Esophagus squamous epithelium (tissue), 4 donors: Measurements from ENCODE around the gene CECR2.

Source experiments
- POLR2A ChIP-seq, 4 donors: fragments of 450-650 bp; IDR thresholded peaks; one replicate each; pipeline ENCODE4 v1.6.1; 2017; ENCODE audit warnings: antibody characterized with exemption in 4 of 4, mild to moderate bottlenecking in 4 of 4, moderate library complexity in 3 of 4
- TF ChIP-seq, protein P1 (sequence below), 6 experiments: fragments of 450-650 bp in 4 of 6; fragments of 200-600 bp in 2 of 6; sonication (generic) in 2 of 6; IDR thresholded peaks; one replicate each; pipeline ENCODE4 v1.5.1; 2016 to 2019; ENCODE audit warnings: antibody characterized with exemption in 6 of 6, mild to moderate bottlenecking in 4 of 6, moderate library complexity in 4 of 6

DNA sequence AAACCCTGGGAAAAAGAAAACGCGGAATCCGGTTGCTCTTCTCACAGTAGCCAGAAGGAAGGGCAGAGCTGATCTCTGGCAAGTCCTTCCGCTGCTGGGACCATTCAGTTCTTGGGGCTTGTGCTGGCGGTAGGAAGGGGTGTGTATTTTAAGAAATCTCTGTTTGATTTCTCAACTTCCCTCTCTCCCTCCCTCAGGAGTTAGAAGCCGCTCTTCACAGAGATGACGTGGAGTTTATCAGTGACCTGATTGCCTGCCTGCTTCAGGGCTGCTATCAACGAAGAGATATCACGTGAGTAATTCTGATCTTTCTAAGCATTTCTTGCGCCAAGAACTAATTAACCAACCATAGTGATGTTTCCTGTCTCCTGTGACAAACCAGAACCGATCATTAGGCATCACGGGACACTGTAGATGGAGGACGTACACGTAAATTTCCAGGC lies 108.2 kb downstream of the CECR2 start:
- TF ChIP-seq, protein P1, sequence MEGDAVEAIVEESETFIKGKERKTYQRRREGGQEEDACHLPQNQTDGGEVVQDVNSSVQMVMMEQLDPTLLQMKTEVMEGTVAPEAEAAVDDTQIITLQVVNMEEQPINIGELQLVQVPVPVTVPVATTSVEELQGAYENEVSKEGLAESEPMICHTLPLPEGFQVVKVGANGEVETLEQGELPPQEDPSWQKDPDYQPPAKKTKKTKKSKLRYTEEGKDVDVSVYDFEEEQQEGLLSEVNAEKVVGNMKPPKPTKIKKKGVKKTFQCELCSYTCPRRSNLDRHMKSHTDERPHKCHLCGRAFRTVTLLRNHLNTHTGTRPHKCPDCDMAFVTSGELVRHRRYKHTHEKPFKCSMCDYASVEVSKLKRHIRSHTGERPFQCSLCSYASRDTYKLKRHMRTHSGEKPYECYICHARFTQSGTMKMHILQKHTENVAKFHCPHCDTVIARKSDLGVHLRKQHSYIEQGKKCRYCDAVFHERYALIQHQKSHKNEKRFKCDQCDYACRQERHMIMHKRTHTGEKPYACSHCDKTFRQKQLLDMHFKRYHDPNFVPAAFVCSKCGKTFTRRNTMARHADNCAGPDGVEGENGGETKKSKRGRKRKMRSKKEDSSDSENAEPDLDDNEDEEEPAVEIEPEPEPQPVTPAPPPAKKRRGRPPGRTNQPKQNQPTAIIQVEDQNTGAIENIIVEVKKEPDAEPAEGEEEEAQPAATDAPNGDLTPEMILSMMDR (IDR thresholded peaks at IDR 0.05) = no peak
- TF ChIP-seq POLR2A (IDR thresholded peaks at IDR 0.05) = no peak
